ENCODE data around the gene PPFIBP1. TPM values are rescaled to one million over a fixed set of nuclear protein-coding genes. Genes with fewer than 3 reads are reported as not detected.

Gene PPFIBP1
- total and polyA plus RNA-seq, 2 of the 13 experiments (the other 11 are each of a cell fraction or from before 2014, with no cell fraction given), result 16.2 to 21.8 TPM

- TF ChIP-seq REL (CRISPR knock-in tag; conservative IDR thresholded peaks at IDR 0.05) (no peak), HNRNPH1 (optimal IDR thresholded peaks at IDR 0.05; ENCODE audit: low read depth, low read length) (no peak), ZNF256 (CRISPR knock-in tag; conservative IDR thresholded peaks at IDR 0.05) (no peak), ZZZ3 (CRISPR knock-in tag; IDR thresholded peaks at IDR 0.05; ENCODE audit: borderline replicate concordance) (no peak), ZNF501 (CRISPR knock-in tag; IDR thresholded peaks at IDR 0.05) (peak; percentile 70; the same call in 1 of the 2 replicates), ZNF709 (CRISPR knock-in tag; IDR thresholded peaks at IDR 0.05) (peak; percentile 83), ARID4A (CRISPR knock-in tag; IDR thresholded peaks at IDR 0.05; ENCODE audit: borderline replicate concordance) (peak; percentile 76), ZKSCAN1 (IDR thresholded peaks at IDR 0.05; ENCODE audit: low read length) (0 out of 2 replicates have a peak, but pooled peaks have one; percentile 16), ATRX (CRISPR knock-in tag; IDR thresholded peaks at IDR 0.05; ENCODE audit: borderline replicate concordance) (no peak), MATR3 (CRISPR knock-in tag; IDR thresholded peaks at IDR 0.05) (no peak), MAF1 (CRISPR knock-in tag; IDR thresholded peaks at IDR 0.05; ENCODE audit: borderline replicate concordance) (no peak), ZNF329 (CRISPR knock-in tag; IDR thresholded peaks at IDR 0.05; ENCODE audit: low read depth) (no peak), ZNF660 (CRISPR knock-in tag; IDR thresholded peaks at IDR 0.05; ENCODE audit: borderline replicate concordance, low read depth) (no peak), ZNF138 (CRISPR knock-in tag; IDR thresholded peaks at IDR 0.05; ENCODE audit: low read depth) (no peak), ZFP41 (CRISPR knock-in tag; IDR thresholded peaks at IDR 0.05; ENCODE audit: borderline replicate concordance) (no peak), SAP130 (CRISPR knock-in tag; IDR thresholded peaks at IDR 0.05; ENCODE audit: low read depth) (peak; percentile 83), ZNF543 (CRISPR knock-in tag; IDR thresholded peaks at IDR 0.05) (0 out of 2 replicates have a peak, but pooled peaks have one; percentile 47), SNAPC2 (CRISPR knock-in tag; IDR thresholded peaks at IDR 0.05) (peak; percentile 61; the same call in 1 of the 2 replicates), TSC22D2 (CRISPR knock-in tag; IDR thresholded peaks at IDR 0.05; ENCODE audit: borderline replicate concordance) (no peak), ZNF264 (CRISPR knock-in tag; IDR thresholded peaks at IDR 0.05) (no peak; the same call in 1 of the 2 replicates), GATAD1 (CRISPR knock-in tag; IDR thresholded peaks at IDR 0.05) (peak; percentile 41), MXD3 (CRISPR knock-in tag; IDR thresholded peaks at IDR 0.05) (peak; percentile 54; the same call in 1 of the 2 replicates), ZBTB42 (CRISPR knock-in tag; IDR thresholded peaks at IDR 0.05) (0 out of 2 replicates have a peak, but pooled peaks have one; percentile 7), HNRNPLL (IDR thresholded peaks at IDR 0.05; ENCODE audit: low read depth, low read length, poor library complexity, severe bottlenecking) (peak; percentile 48), KDM1A (CRISPR knock-in tag; IDR thresholded peaks at IDR 0.05) (no peak), JUN (CRISPR knock-in tag; IDR thresholded peaks at IDR 0.05) (0 out of 2 replicates have a peak, but pooled peaks have one; percentile 25), KMT2A (CRISPR knock-in tag; IDR thresholded peaks at IDR 0.05) (peak; percentile 48; the same call in 1 of the 2 replicates), U2AF2 (IDR thresholded peaks at IDR 0.05; ENCODE audit: low read depth, low read length) (no peak)
These were observed at the start of gene PPFIBP1 (continued) for GRCh38 chr12:27523642-27524493.
